Mesenchymal stem cell (in vitro differentiated cells and primary cell): ENCODE data around the gene SMG7. TPM values are rescaled to one million over a fixed set of nuclear protein-coding genes. Genes with fewer than 3 reads are reported as not detected.
"Not testable (repeated sequence)": the region's sequence is repeated elsewhere in the genome, so short reads cannot be mapped to it uniquely, and the experiment has no call there.

ENCODE experiments used
- DNase-seq: peaks from one replicate; pipeline ENCODE4 v3.0.0-alpha.2; 2013
- H2AFZ ChIP-seq: one replicate; pipeline ENCODE4 v1.6.1; 2013; ENCODE audit warnings: low read depth, mild to moderate bottlenecking, control low read depth, inconsistent platforms, low read length, moderate library complexity
- H2AK5ac ChIP-seq: 2 replicates; pipeline ENCODE4 v1.6.1; 2013; ENCODE audit warnings: low read length, moderate library complexity, mild to moderate bottlenecking, inconsistent platforms; ENCODE audit not compliant: severe bottlenecking
- H2BK120ac ChIP-seq: one replicate; pipeline ENCODE4 v1.6.1; 2013; ENCODE audit warnings: low read depth, mild to moderate bottlenecking, inconsistent platforms, low read length, moderate library complexity
- H2BK12ac ChIP-seq, 2 experiments: one replicate each; pipeline ENCODE4 v1.6.1; 2013; ENCODE audit warnings: inconsistent platforms in 2 of 2, low read length in 2 of 2, mild to moderate bottlenecking in 2 of 2, moderate library complexity in 2 of 2, control low read depth in 1 of 2
- H2BK15ac ChIP-seq: one replicate; pipeline ENCODE4 v1.6.1; 2013; ENCODE audit warnings: mild to moderate bottlenecking, low read depth, inconsistent platforms; ENCODE audit not compliant: poor library complexity, severe bottlenecking
- H2BK5ac ChIP-seq: 2 replicates; pipeline ENCODE4 v1.6.1; 2013; ENCODE audit warnings: low read depth, mild to moderate bottlenecking, low read length, control low read depth, inconsistent platforms; ENCODE audit not compliant: poor library complexity, severe bottlenecking
- H3K14ac ChIP-seq, 2 experiments: one replicate each; pipeline ENCODE4 v1.6.1; 2013; ENCODE audit warnings: inconsistent platforms in 2 of 2, low read length in 2 of 2, control low read depth in 1 of 2, mild to moderate bottlenecking in 1 of 2, moderate library complexity in 1 of 2
- H3K18ac ChIP-seq, 2 experiments: one replicate each; pipeline ENCODE4 v1.6.1; 2013; ENCODE audit warnings: inconsistent platforms in 2 of 2, low read length in 2 of 2, control low read depth in 1 of 2, low read depth in 1 of 2, mild to moderate bottlenecking in 1 of 2
- H3K23ac ChIP-seq, 2 experiments: one replicate each; pipeline ENCODE4 v1.6.1; 2013; ENCODE audit warnings: inconsistent platforms in 2 of 2, low read length in 2 of 2, mild to moderate bottlenecking in 2 of 2, moderate library complexity in 2 of 2, control low read depth in 1 of 2
- H3K27ac ChIP-seq: 2 replicates; pipeline ENCODE4 v1.5.1; 2013; ENCODE audit warnings: mild to moderate bottlenecking, moderate library complexity, low read length, control low read depth, inconsistent platforms; ENCODE audit not compliant: poor library complexity, severe bottlenecking
- H3K27me3 ChIP-seq, 2 experiments: 2 replicates each; pipeline versions ENCODE4 v1.6.1 to v1.7.0; 2013; ENCODE audit warnings: low read length in 2 of 2, mild to moderate bottlenecking in 2 of 2, moderate library complexity in 2 of 2, control low read depth in 1 of 2, inconsistent platforms in 1 of 2; ENCODE audit not compliant: control insufficient read depth in 1 of 2, insufficient read depth in 1 of 2
- H3K36me3 ChIP-seq, 2 experiments: 2 replicates each; pipeline versions ENCODE4 v1.6.1 to v1.7.0; 2013; ENCODE audit warnings: low read length in 2 of 2, control low read depth in 1 of 2, inconsistent platforms in 1 of 2, low read depth in 1 of 2, mild to moderate bottlenecking in 1 of 2; ENCODE audit not compliant: insufficient read depth in 2 of 2, control insufficient read depth in 1 of 2
- H3K4ac ChIP-seq, 2 experiments: one replicate each; pipeline ENCODE4 v1.6.1; 2013; ENCODE audit warnings: inconsistent platforms in 2 of 2, low read length in 2 of 2, mild to moderate bottlenecking in 2 of 2, moderate library complexity in 2 of 2, control low read depth in 1 of 2, low read depth in 1 of 2
- H3K4me1 ChIP-seq: 2 replicates; pipeline ENCODE4 v1.6.1; 2013; ENCODE audit warnings: low read depth, low read length, control low read depth; ENCODE audit not compliant: control insufficient read depth, insufficient read depth
- H3K4me2 ChIP-seq: 2 replicates; pipeline ENCODE4 v1.6.1; 2013; ENCODE audit warnings: low read length, mild to moderate bottlenecking, inconsistent platforms; ENCODE audit not compliant: poor library complexity, severe bottlenecking
- H3K4me3 ChIP-seq, 2 experiments: 2 replicates each; pipeline versions ENCODE4 v1.5.1 to v1.7.0; 2013; ENCODE audit warnings: low read length in 2 of 2, mild to moderate bottlenecking in 2 of 2, control low read depth in 1 of 2, low read depth in 1 of 2; ENCODE audit not compliant: insufficient read depth in 1 of 2
- H3K79me1 ChIP-seq: replicated peaks from 2 replicates; pipeline ENCODE4 v1.6.1; 2013; ENCODE audit warnings: mild to moderate bottlenecking, control low read depth, low read length, inconsistent platforms; ENCODE audit not compliant: poor library complexity, severe bottlenecking
- H3K9ac ChIP-seq: 2 replicates; pipeline ENCODE4 v1.7.0; 2013; ENCODE audit warnings: mild to moderate bottlenecking, low read length, moderate library complexity
- H3K9me3 ChIP-seq: 2 replicates; pipeline ENCODE4 v1.7.0; 2013; ENCODE audit warnings: mild to moderate bottlenecking, low read length; ENCODE audit not compliant: control insufficient read depth
- H4K8ac ChIP-seq: one replicate; pipeline ENCODE4 v1.6.1; 2013; ENCODE audit warnings: inconsistent platforms, mild to moderate bottlenecking, low read length, moderate library complexity
- H4K91ac ChIP-seq: one replicate; pipeline ENCODE4 v1.6.1; 2013; ENCODE audit warnings: mild to moderate bottlenecking, low read length, inconsistent platforms
- WGBS: methylation state at CpG from one replicate; pipeline ENCODE4 v1.1.7; 2013; ENCODE audit warnings: mixed read lengths; 5-methylcytosine and 5-hydroxymethylcytosine counted together
- polyA plus RNA-seq, 2 experiments: library from polyadenylated mRNA; stranded (reverse); fragments of 200-250 nt; gene quantifications; one replicate each; pipeline ENCODE4 v1.2.3, GENCODE V29; 2013

Gene SMG7
- 30.6 TPM for polyA plus RNA-seq (2013, experiment 1 of 2)
- polyA plus RNA-seq (2013, experiment 2 of 2): 29.4 TPM

- peak; percentile 59 for DNase-seq
- WGBS: 1% methylated on average over 66 of the region's 70 CpGs
- peak within 1 kb of the TSS; percentile 95 to 97 for H3K4ac ChIP-seq
Observed at GRCh38 chr1:183472488-183473216, at the start of gene SMG7. Gene SMG7, plus strand, starts transcription at chr1:183472499. Its CDS starts 122 bp downstream, at chr1:183472621.

GRCh38 chr1:183423541-183423940 is 48.8 kb upstream of the SMG7 start:
- DNase-seq: no peak
- no peak overlapping the region for H3K9ac ChIP-seq
- H3K4me3 ChIP-seq: no peak overlapping the region
- peaks cover 32 to 51% of the 10 kb centered on the region in 2 experiments for H3K27me3 ChIP-seq
- no peak overlapping the region for H4K91ac ChIP-seq
- H4K8ac ChIP-seq: no peak overlapping the region
- no peak overlapping the region for H3K18ac ChIP-seq
- H2BK120ac ChIP-seq: no peak overlapping the region
- WGBS: no CpG with 5 or more reads among the region's 1 CpG
- H3K36me3 ChIP-seq: no peaks in the 10 kb centered on the region
- no peak overlapping the region for H2BK5ac ChIP-seq
- no peaks in the 10 kb centered on the region for H3K79me1 ChIP-seq
- no peak overlapping the region for H3K23ac ChIP-seq
- no peak overlapping the region for H2BK12ac ChIP-seq
- H2AFZ ChIP-seq: no peak overlapping the region
- H3K9me3 ChIP-seq: peaks cover 2% of the 10 kb centered on the region
- no peak overlapping the region for H3K4ac ChIP-seq
- no peak overlapping the region for H3K27ac ChIP-seq
- no peaks in the 10 kb centered on the region for H3K4me1 ChIP-seq
- no peak overlapping the region for H3K4me2 ChIP-seq
- H2BK15ac ChIP-seq: no peak overlapping the region
- no peak overlapping the region for H2AK5ac ChIP-seq
- H3K14ac ChIP-seq: no peak overlapping the region

More at GRCh38 chr1:183472488-183473216, at the start of gene SMG7:
- peak within 1 kb of the TSS in 1 of 2 experiments; percentile 96 for H3K23ac ChIP-seq
- peak within 1 kb of the TSS; percentile 98 for H4K91ac ChIP-seq
- H2BK12ac ChIP-seq: peak within 1 kb of the TSS in 1 of 2 experiments; percentile 79
- no peaks in the 10 kb centered on the region for H3K27me3 ChIP-seq
- no peaks in the 10 kb centered on the region for H3K9me3 ChIP-seq
- H2AFZ ChIP-seq: peak within 1 kb of the TSS; percentile 99
- peak within 1 kb of the TSS; percentile 82 for H2BK15ac ChIP-seq
- peak within 1 kb of the TSS; percentile 90 to 100 for H3K4me3 ChIP-seq
- peak within 1 kb of the TSS; percentile 97 for H3K27ac ChIP-seq
- peak within 1 kb of the TSS; percentile 93 for H2BK120ac ChIP-seq
- peak within 1 kb of the TSS; percentile 98 to 100 for H3K18ac ChIP-seq
- peak within 1 kb of the TSS; percentile 99 for H3K9ac ChIP-seq
- peak within 1 kb of the TSS; percentile 79 for H3K4me2 ChIP-seq
- peak within 1 kb of the TSS in 1 of 2 experiments; percentile 100 for H3K14ac ChIP-seq
- H2AK5ac ChIP-seq: no peak within 1 kb of the TSS
- H2BK5ac ChIP-seq: peak within 1 kb of the TSS; percentile 97
- H3K4me1 ChIP-seq: peaks cover 4% of the 10 kb centered on the region
- peaks cover 6% of the 10 kb centered on the region for H3K79me1 ChIP-seq
- H4K8ac ChIP-seq: peak within 1 kb of the TSS; percentile 99
- peaks cover 0 to 4% of the 10 kb centered on the region in 2 experiments for H3K36me3 ChIP-seq

- Histone ChIP-seq H3K4me1 (no peaks in the 10 kb centered on the region), H2AFZ (no peak overlapping the region), H4K91ac (no peak overlapping the region)
Observed at GRCh38 chr1:183424691-183425090, 47.6 kb upstream of the SMG7 start.

GRCh38 chr1:183427591-183427990 is 44.7 kb upstream of the SMG7 start:
- not testable (repeated sequence) for H3K14ac ChIP-seq, H3K9ac ChIP-seq, H3K18ac ChIP-seq, H4K8ac ChIP-seq, H2AK5ac ChIP-seq, H2AFZ ChIP-seq, H3K9me3 ChIP-seq, H3K4ac ChIP-seq, H3K23ac ChIP-seq, H3K4me3 ChIP-seq, H3K4me1 ChIP-seq, H3K79me1 ChIP-seq, H3K36me3 ChIP-seq, H4K91ac ChIP-seq, H2BK15ac ChIP-seq, H2BK120ac ChIP-seq, H2BK5ac ChIP-seq, H2BK12ac ChIP-seq, H3K4me2 ChIP-seq, DNase-seq, H3K27ac ChIP-seq
- 55% methylated on average over 2 of the region's 3 CpGs for WGBS
- H3K27me3 ChIP-seq: peaks cover 13 to 20% of the 10 kb centered on the region in 2 experiments

More at GRCh38 chr1:183424691-183425090, 47.6 kb upstream of the SMG7 start:
- Histone ChIP-seq H3K4ac (no peak overlapping the region), H3K9ac (no peak overlapping the region), H3K36me3 (no peaks in the 10 kb centered on the region), H2BK120ac (no peak overlapping the region), H4K8ac (no peak overlapping the region), H3K9me3 (peaks cover 2% of the 10 kb centered on the region), H3K27me3 (peaks cover 24 to 46% of the 10 kb centered on the region in 2 experiments), H2AK5ac (no peak overlapping the region), H3K23ac (no peak overlapping the region), H2BK12ac (no peak overlapping the region), H3K79me1 (no peaks in the 10 kb centered on the region), H3K4me2 (no peak overlapping the region), H3K18ac (no peak overlapping the region), H3K4me3 (no peak overlapping the region), H2BK5ac (no peak overlapping the region), H2BK15ac (no peak overlapping the region), H3K14ac (no peak overlapping the region), H3K27ac (no peak overlapping the region)
- DNase-seq: no peak
